Esophagus muscularis mucosa (tissue), 4 donors: ENCODE results near the gene ELOVL4. TPM values are rescaled to one million over a fixed set of nuclear protein-coding genes. Genes with fewer than 3 reads are reported as not detected.

ENCODE experiments used
- DNase-seq: peaks from one replicate; pipeline ENCODE4 v3.0.0-alpha.2; 2017; ENCODE audit errors: extremely low spot score
- H3K27ac ChIP-seq, 4 donors: fragments of 200-600 bp; sonication (generic); replicated peaks in 1 of 4; 1 replicate in 3 of 4; 2 replicates in 1 of 4; pipeline ENCODE4 v1.5.1; 2016 to 2019; ENCODE audit warnings: mild to moderate bottlenecking in 1 of 4
- H3K27me3 ChIP-seq, 4 donors: fragments of 200-600 bp; sonication (generic); one replicate each; pipeline versions ENCODE4 v1.5.1 to v1.6.0; 2016 to 2019
- H3K36me3 ChIP-seq, 4 donors: fragments of 200-600 bp; sonication (generic); one replicate each; pipeline ENCODE4 v1.5.1; 2016 to 2019
- H3K4me1 ChIP-seq, 4 donors: fragments of 200-600 bp; sonication (generic); one replicate each; pipeline ENCODE4 v1.5.1; 2016 to 2019
- H3K4me3 ChIP-seq, 4 donors: fragments of 200-600 bp; sonication (generic); 1 replicate in 2 of 4; 2 replicates in 2 of 4; pipeline ENCODE4 v1.5.1; 2016 to 2019; ENCODE audit warnings: mild to moderate bottlenecking in 4 of 4, moderate library complexity in 1 of 4
- H3K9me3 ChIP-seq, 4 donors: fragments of 200-600 bp; sonication (generic); 1 replicate in 3 of 4; 2 replicates in 1 of 4; pipeline ENCODE4 v1.5.1; 2016 to 2019
- CTCF ChIP-seq, 3 experiments: fragments of 200-600 bp in 2 of 3; fragments of 450-650 bp in 1 of 3; sonication (generic) in 2 of 3; IDR thresholded peaks; one replicate each; pipeline ENCODE4 v1.5.1; 2017 to 2019; ENCODE audit warnings: antibody characterized with exemption in 3 of 3, mild to moderate bottlenecking in 2 of 3, moderate library complexity in 1 of 3
- EP300 ChIP-seq: sonication (generic); formaldehyde crosslinking; IDR thresholded peaks from one replicate; pipeline ENCODE4 v1.6.1; 2017; ENCODE audit warnings: antibody characterized with exemption
- POLR2A ChIP-seq: fragments of 450-650 bp; IDR thresholded peaks from one replicate; pipeline ENCODE4 v1.6.1; 2017; ENCODE audit warnings: antibody characterized with exemption, moderate library complexity, mild to moderate bottlenecking, low read depth
- POLR2AphosphoS5 ChIP-seq, 2 donors: sonication (generic); formaldehyde crosslinking; IDR thresholded peaks; one replicate each; pipeline ENCODE4 v1.6.1; 2017; ENCODE audit warnings: antibody characterized with exemption in 2 of 2
- WGBS: methylation state at CpG from one replicate; pipeline ENCODE4 v1.1.5; 2018; 5-methylcytosine and 5-hydroxymethylcytosine counted together
- intact Hi-C: fragments of 100-400 bp; cut with DNase I; formaldehyde crosslinking; loops from one replicate; pipeline ENCODE4 v1.15.1; 2023
- total RNA-seq, 4 donors: library from RNA; depleted of rRNA; stranded (reverse); fragments of >200 nt; gene quantifications; one replicate each; pipeline versions ENCODE4 v1.1.0 to v1.2.1, GENCODE V29; 2016

The ELOVL4 gene
- total RNA-seq, 4 donors from 2014 or later, result 2.1 to 3.7 (median 2.1) TPM

DNA sequence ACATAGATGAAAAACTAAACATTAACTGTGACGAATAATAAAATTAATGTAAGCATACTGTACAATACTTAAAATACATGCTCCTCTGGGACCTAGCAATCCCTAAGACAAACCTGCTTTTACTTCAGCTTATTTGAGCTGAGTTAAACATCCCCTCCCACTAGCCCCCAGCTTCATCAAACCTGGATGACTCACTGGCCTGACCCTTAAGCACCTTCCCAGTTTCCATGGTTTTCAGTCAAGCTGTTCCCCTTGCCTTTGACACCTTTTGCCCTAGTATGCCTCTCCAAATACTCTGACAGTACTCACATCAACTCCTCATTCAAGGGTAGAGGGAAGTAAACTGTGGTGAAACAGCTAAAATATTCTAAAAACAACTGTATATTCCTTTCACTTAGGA, 4.2 kb downstream of the ELOVL4 start:
- no peak for TF ChIP-seq EP300
- no peak for TF ChIP-seq POLR2AphosphoS5 (IDR thresholded peaks at IDR 0.05)
- no peak for TF ChIP-seq POLR2A
- TF ChIP-seq CTCF (IDR thresholded peaks at IDR 0.05), result no peak

GRCh38 chr6:79941489-79942151, 5.7 kb downstream of the ELOVL4 start:
- no peak overlapping the region for H3K4me3 ChIP-seq
- no peak for DNase-seq
- 92% methylated on average over 5 of the region's 5 CpGs for WGBS
- peaks cover 4 to 17% (median 12%) of the 10 kb centered on the region in 4 donors for H3K4me1 ChIP-seq
- H3K9me3 ChIP-seq, result no peaks in the 10 kb centered on the region
- intact Hi-C loops, result loop anchor here (10.0 kb wide), 1 partner anchor 1813 kb away; the partner anchor contains the start of gene TENT5A
- H3K27ac ChIP-seq, result no peak overlapping the region
- no peaks in the 10 kb centered on the region for H3K27me3 ChIP-seq
- H3K36me3 ChIP-seq, result no peaks in the 10 kb centered on the region
- no peak for TF ChIP-seq POLR2AphosphoS5 (IDR thresholded peaks at IDR 0.05)
- TF ChIP-seq POLR2A, result no peak
- no peak for TF ChIP-seq CTCF (IDR thresholded peaks at IDR 0.05)
- no peak for TF ChIP-seq EP300

More for the DNA sequence above, 4.2 kb downstream of the ELOVL4 start:
- Histone ChIP-seq H3K36me3 (no peaks in the 10 kb centered on the region), H3K27me3 (no peaks in the 10 kb centered on the region), H3K9me3 (no peaks in the 10 kb centered on the region), H3K4me3 (no peak overlapping the region), H3K4me1 (peaks cover 16 to 29% (median 23%) of the 10 kb centered on the region in 4 donors), H3K27ac (no peak overlapping the region)
- 97% methylated on average over 1 of the region's 1 CpG for WGBS
- no peak for DNase-seq
- intact Hi-C loops, result loop anchor here (10.0 kb wide), 1 partner anchor 1812 kb away; the partner anchor contains the start of gene TENT5A

DNA sequence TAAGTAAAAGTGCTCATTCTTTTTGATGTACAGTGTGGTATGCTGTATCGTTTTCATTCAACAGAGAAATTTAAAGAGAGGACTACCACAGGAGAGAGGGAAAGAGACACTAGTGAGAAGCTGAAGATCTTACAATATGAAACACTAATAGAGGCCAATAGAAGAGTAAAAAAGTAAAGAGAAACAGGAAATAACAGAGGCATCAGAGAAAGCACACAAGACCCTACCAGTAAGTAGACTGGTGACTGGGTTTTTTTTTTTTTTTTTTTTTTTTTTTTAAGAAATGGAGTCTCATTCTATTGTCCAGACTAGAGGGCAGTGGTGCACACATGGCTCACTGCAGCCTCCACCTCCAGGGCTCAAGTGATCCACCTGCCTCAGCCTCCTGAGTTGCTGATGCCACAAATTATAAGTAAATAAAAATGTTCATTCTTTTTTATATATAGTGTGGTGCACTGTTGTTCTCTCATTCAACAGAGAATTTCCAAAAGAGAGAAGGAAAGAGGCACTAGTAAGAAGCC, 18.8 kb downstream of the ELOVL4 start:
- Histone ChIP-seq H3K27ac (no peak overlapping the region), H3K4me3 (no peak overlapping the region), H3K36me3 (no peaks in the 10 kb centered on the region), H3K27me3 (no peaks in the 10 kb centered on the region), H3K4me1 (no peaks in the 10 kb centered on the region), H3K9me3 (no peaks in the 10 kb centered on the region)
- WGBS, result 80% methylated on average over 1 of the region's 1 CpG
- DNase-seq, result no peak
- TF ChIP-seq POLR2A (no peak), CTCF (IDR thresholded peaks at IDR 0.05) (no peak), EP300 (no peak), POLR2AphosphoS5 (IDR thresholded peaks at IDR 0.05) (no peak)
- intact Hi-C loops, result no loop called here

DNA sequence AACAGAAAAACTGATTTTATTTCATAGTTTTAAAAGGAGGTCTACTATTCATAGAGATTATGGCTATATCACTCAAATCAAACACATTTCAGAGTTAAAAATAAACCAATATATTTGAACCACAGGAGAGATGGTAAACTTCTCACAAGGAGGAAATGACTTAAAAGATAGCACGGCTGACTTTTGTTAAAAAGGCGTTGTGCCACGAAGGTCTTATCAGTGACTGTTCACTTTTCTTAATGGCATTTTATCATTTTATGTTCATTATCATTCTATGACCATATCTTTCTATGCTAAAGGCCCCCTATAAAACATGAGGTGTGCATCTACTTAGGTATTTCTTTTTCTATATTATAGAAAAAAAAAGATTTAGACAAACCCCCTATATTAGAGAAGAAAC, 19.6 kb downstream of the ELOVL4 start:
- no peaks in the 10 kb centered on the region for H3K9me3 ChIP-seq
- TF ChIP-seq EP300 (no peak), POLR2AphosphoS5 (IDR thresholded peaks at IDR 0.05) (no peak), CTCF (IDR thresholded peaks at IDR 0.05) (no peak), POLR2A (no peak)
- DNase-seq, result no peak
- H3K36me3 ChIP-seq, result no peaks in the 10 kb centered on the region
- H3K27ac ChIP-seq, result no peak overlapping the region
- H3K4me1 ChIP-seq, result no peaks in the 10 kb centered on the region
- intact Hi-C loops, result no loop called here
- no peak overlapping the region for H3K4me3 ChIP-seq
- 81% methylated on average over 3 of the region's 3 CpGs for WGBS
- no peaks in the 10 kb centered on the region for H3K27me3 ChIP-seq
